Measurements from ENCODE around the gene NTRK1.

Gene NTRK1

GRCh38 chr1:156895927-156896326, 35.3 kb downstream of the NTRK1 start:
- no peak for DNase-seq (ENCODE audit: low read depth in 1 of 2, low spot score in 1 of 2)

- no peak for DNase-seq (ENCODE audit: low read depth in 1 of 2, low spot score in 1 of 2)
Observed at GRCh38 chr1:156896490-156897033, 35.9 kb downstream of the NTRK1 start.

DNA sequence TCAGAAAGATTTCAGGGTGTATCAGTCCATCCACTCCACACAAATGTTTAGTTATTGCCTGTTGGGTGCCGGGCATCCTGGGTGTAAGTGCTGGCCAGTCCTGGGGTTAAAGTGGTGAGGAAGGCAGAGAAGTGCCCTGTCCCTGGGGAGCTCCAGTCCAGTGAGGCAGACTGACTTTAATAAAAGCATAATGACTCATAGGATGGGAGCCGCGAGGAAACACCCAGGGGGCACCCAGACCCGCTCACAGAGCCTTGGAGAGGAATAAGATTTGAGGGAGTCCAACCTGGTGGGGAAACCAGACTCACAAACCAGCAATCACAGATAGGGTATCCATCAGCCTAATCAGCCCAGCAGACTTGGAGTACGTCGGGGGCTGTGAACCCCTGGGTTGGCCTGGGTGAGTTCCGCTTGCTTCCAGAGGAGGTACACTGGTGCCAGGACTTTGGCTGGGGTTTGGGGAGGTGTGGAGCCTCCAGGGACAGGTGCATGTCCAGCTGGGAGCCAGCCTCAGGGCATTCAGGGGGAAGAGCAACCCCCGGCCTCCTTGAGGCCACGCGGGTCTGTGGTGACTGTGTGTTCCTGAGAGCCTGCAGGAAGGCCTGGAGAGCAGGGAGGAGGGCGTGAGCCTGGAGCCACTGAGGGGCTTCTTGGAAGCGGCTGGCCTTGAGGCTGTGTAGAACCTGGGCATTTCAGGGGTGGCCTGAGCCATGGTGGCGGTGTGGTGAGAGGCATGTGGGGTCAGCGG, 36.6 kb downstream of the NTRK1 start:
- DNase-seq (ENCODE audit: low read depth in 1 of 2, low spot score in 1 of 2) = no peak

DNA sequence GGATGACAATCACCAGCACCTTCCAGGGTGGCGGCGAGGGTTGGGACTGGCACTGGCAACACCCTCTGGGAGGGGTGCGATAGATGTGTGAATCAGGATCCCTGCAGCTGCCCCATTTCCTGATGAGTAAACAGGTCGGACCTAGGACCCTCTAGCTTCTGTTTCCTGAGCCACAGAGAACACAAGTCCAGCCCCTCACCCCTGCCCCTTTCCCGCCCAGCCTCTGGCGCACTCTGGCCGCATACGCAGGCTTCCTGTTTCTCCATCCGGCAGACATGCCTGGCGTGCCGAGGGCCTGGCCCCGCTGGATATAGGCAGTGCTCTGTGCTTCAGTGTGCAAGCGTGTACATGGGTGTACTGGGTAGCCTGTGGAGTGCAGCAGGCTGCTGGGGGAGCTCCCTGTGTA, 37.5 kb downstream of the NTRK1 start:
- DNase-seq (ENCODE audit: low read depth in 1 of 2, low spot score in 1 of 2) = no peak

GRCh38 chr1:156898971-156899664, 38.5 kb downstream of the NTRK1 start:
- DNase-seq (ENCODE audit: low read depth in 1 of 2, low spot score in 1 of 2) = no peak

DNA sequence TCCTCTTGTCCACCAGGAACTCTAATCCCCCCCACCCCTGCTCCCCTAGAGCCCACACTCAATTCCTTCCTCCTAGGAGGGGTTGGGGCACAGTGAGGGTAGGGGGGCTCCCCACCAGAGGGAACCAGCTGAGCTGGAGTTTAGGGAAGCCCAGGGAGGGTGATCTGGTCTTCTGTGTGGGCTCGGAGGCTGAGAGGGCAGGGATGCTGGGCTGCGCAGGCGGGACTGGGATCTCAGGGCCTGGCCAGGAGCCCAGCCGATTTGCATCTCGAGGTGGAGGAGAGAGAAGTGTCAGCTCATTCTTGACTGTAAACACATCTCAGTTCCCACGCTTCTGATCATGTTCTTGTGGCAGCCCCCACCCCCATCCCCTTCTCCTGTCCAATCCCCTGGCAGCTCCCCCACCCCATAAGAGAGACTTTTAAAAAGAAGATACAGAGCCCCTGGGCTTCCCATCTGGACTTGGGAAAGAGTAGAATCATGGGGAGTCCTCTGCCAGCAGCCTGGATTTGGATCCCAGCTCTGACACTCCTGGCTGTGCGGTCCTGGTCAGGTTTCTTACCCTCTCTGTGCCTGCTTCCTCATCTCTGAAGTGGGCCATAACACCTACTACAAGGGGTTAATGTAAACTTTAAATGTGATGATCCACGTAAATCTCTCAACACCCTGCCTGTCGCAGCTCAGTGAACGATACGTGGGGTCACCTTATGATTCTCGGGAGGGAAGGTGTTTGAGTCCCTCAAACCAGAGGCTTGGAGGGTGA, 39.5 kb downstream of the NTRK1 start:
- no peak for DNase-seq (ENCODE audit: low read depth in 1 of 2, low spot score in 1 of 2)

DNA sequence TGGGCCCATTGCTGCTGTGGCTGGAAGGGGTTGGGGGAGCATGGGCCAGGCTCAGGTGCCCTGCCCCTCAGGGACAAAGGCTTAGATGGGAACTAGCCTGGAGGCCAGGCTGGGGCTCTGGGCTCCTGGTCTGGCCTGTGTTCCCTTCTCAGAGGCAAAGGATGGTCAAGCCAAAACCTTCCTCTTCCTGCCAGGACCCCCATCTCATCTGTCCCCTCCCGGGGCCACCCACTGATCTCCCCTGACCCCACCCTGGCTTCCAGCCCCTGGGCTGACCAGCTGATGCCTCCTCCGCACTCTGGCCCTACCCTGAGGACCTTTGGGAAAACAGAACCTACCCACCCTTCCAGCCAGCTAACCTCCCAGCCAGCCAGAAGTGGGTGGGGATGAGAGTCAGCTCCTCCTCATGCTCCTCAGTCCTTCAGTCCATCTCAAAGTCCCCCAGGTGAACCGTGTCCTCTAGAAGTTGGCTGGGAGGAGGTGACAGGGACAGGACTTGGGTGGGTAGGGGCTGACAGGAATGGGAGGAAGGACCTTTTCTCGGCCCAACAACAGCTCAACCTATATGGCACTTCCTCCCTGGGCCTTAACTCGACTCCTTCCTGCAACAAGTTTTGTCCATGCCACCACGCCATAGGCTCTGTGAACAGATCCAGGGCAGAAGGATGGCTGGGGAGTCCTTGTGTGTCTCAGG, 40.4 kb downstream of the NTRK1 start:
- no peak for DNase-seq (ENCODE audit: low read depth in 1 of 2, low spot score in 1 of 2)

GRCh38 chr1:156901590-156901900, 40.9 kb downstream of the NTRK1 start:
- no peak for DNase-seq (ENCODE audit: low read depth in 1 of 2, low spot score in 1 of 2)

DNA sequence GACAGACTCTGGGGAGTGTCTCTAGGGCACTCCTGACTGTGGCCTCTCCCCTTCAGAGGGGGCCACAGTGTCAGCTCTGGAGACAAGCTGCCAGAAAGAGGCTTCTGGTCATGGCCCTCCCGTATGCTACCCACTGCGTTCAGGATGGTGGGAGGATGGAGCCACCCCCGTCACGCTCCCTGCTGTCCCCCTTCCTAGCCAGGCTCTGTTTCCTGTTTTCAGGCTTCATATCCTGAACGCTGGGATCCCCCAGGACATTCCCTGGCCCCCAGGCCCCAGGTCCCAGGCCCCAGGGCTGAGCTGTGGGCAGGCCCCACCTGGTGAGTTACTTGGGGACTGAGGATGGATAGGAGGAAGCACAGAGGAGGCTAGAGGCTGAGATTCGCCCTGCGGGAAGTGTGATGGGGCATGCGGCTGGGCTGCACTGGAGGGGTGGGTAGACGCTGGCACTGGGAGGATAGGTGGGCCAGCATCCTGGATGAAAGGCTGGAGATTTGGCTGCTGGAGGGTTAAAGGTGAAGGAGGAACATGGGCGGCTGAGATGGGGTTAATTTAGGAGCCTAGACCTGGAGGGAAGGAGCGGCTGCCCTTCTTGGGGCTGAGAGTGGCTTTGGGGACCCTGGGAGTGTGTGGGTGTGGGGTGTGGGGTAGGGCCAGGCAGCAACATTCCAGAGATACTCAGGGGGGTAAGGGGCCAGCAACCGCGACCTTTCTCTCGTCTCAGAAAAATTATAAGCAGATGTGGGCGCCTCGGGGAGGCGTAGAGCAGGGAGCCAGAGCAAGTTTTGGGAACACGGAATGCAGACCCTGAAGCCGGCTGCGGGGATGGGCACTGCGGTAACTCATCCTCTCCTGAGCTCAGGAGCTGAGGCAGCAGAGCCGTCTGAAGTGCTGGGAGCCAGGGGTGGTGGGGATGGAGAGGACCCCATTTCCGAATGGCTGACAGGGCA, 41.6 kb downstream of the NTRK1 start:
- DNase-seq (ENCODE audit: low read depth in 1 of 2, low spot score in 1 of 2) = no peak

DNA sequence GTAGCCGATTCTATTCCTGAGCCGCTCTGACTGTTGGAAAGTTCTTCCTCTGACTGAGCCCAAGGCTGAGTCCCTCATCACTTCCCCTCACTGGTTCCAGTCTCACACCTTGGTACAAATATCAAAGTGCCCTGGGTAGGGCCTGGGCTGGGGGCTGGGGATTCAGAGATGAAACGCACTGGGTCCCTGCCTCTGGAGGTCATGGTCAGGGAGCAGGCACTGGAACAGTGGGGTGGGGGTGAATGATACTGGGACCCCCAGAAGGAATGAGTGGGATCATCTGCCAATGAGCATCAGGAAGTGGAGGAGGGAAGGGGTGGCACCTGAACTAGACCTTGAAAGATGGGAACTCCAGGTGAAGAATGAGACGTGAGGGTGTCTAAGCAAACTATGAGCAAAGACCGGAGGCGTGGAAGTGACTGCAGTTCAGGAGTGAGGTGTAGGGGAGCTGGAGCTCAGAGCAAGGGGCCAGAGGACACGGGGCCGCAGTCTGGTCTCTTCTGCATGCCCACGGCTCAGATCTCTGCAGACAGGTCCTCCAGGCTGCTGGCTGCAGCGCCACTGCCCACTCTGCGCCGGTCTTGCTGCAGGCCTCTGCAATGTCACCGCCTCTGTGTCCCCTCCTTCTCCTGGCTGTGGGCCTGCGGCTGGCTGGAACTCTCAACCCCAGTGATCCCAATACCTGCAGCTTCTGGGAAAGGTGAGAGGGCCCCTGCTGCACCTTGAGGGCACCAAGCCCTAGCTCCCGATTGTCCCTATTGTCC, 42.8 kb downstream of the NTRK1 start:
- DNase-seq (ENCODE audit: low read depth in 1 of 2, low spot score in 1 of 2) = no peak

GRCh38 chr1:156904187-156904959, 43.7 kb downstream of the NTRK1 start:
- DNase-seq (ENCODE audit: low read depth in 1 of 2, low spot score in 1 of 2) = no peak

GRCh38 chr1:156905176-156905575, 44.5 kb downstream of the NTRK1 start:
- DNase-seq (ENCODE audit: low read depth in 1 of 2, low spot score in 1 of 2) = no peak

DNA sequence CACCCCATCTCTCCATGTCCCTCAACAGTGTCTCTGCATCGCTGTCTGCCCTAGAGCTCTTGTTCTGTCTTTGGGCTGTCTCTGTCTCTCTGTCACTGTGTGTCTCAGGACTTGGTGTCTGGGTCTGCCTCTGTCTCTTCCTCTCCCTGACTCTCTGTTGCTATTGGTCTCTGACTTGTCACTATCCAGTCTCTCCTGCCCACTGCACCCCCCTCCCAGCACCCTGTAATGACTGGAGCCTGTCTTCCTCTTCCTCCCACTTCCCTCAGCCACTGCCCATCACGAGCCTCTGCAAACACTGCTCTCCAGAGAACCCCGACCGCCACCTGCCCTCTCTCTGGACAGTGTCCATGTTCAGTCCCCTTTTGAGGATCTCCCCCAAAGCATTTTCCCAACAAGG, 45.0 kb downstream of the NTRK1 start:
- DNase-seq (ENCODE audit: low read depth in 1 of 2, low spot score in 1 of 2) = no peak

- DNase-seq (ENCODE audit: low read depth in 1 of 2, low spot score in 1 of 2) = no peak
Observed at GRCh38 chr1:156906206-156906906, 45.7 kb downstream of the NTRK1 start.

GRCh38 chr1:156908541-156908940, 47.9 kb downstream of the NTRK1 start:
- DNase-seq (ENCODE audit: low read depth in 1 of 2, low spot score in 1 of 2) = no peak

DNA sequence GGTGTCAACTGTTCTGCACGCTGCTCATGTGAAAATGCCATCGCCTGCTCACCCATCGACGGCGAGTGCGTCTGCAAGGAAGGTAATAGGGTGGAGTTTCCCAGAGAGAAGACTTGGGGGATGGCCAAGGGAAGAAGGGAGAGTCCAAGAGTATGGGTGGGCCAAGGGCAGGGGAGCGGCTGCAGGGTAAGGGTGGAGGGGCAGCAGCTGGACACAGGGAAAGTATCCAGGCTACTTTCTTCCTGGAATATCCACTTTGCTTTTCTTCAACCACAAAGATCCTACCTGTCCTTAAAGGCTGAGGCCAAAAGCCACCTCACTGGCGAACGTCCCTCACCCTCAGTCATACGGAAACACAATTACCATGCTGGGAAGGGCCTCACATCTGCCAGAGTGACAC, 48.3 kb downstream of the NTRK1 start:
- DNase-seq (ENCODE audit: low read depth in 1 of 2, low spot score in 1 of 2) = no peak

- no peak for DNase-seq (ENCODE audit: low read depth in 1 of 2, low spot score in 1 of 2)
Observed at GRCh38 chr1:156909671-156910070, 49.0 kb downstream of the NTRK1 start.

DNA sequence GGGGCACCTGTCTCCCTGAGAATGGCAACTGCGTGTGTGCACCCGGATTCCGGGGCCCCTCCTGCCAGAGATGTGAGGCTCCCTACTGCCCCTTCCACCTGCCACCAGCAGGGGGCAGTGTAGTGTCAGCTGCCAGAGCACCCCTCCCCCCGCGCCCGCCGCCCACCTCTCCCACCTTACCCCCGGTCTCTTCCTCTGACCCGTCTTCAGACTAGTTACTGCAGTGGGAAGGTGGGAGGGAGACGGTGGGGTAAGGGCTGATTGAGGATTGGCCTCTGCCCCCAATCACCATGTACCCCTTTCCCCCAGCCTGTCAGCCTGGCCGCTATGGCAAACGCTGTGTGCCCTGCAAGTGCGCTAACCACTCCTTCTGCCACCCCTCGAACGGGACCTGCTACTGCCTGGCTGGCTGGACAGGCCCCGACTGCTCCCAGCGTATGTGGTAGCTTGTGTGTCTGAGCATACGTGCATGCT, 49.7 kb downstream of the NTRK1 start:
- DNase-seq (ENCODE audit: low read depth in 1 of 2, low spot score in 1 of 2) = peak; percentile 29 to 34

Measured in activated CD4-positive, alpha-beta T cell treated with anti-CD3 and anti-CD28 coated beads, Interleukin-2, amount 50 U/mL, for 24 hours (primary cell).